CD4-positive, alpha-beta T cell treated with Interleukin-6 for 4 hours (primary cell): ENCODE measurements around the gene C20orf96.
"Not testable (repeated sequence)": the region's sequence is repeated elsewhere in the genome, so short reads cannot be mapped to it uniquely, and the experiment has no call there.

ENCODE experiments used
- DNase-seq: peaks from one replicate; pipeline ENCODE4 v3.0.0-alpha.2; 2020; ENCODE audit warnings: mixed read lengths

The C20orf96 gene, protein sequence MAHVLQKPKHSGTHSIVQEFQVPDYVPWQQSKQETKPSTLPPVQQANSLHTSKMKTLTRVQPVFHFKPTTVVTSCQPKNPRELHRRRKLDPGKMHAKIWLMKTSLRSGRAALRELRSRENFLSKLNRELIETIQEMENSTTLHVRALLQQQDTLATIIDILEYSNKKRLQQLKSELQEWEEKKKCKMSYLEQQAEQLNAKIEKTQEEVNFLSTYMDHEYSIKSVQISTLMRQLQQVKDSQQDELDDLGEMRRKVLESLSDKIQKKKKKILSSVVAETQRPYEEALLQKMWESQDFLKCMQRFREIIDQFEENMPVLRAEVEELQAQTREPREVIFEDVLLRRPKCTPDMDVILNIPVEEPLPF

DNA sequence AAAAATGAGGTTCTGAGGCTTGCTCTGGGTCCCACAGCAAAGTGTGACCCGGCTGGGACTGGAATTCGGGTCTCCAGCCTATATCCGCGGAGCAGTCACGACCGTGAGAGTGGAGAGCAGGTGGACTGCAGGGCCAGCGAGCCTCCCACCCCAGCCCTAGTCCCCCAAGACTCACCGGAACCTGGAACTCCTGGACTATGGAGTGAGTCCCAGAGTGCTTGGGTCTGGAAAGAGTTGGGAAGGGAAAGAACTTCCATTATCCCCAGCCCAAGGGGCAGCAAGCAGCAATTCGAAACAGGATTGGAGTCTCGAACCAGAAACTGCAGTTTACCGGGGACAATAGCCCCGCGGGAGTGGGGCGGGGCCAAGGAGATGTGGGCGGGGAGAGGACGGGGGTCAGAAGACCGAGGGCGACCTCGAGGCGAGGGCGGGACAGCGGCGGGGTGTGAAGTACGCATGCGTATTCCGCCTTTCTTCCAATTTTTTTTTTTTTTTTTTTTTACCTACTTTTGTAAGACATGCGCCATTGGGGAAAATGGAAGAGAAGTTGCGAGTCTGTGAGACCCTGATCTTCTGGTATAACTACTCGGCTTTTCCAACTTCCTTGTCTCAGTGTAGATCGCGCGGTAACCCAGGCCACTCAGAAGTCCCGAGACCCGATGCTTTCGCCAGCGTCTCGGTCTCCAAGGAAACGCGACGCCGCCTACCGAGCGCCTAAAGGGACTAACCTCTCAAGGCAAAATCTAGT is at the start of gene C20orf96:
TSS of gene C20orf96 (minus strand) at position 667 of the 748 bp plus-strand sequence. CDS start at position 527, 140 bp downstream.
- DNase-seq = peak; percentile 94

DNA sequence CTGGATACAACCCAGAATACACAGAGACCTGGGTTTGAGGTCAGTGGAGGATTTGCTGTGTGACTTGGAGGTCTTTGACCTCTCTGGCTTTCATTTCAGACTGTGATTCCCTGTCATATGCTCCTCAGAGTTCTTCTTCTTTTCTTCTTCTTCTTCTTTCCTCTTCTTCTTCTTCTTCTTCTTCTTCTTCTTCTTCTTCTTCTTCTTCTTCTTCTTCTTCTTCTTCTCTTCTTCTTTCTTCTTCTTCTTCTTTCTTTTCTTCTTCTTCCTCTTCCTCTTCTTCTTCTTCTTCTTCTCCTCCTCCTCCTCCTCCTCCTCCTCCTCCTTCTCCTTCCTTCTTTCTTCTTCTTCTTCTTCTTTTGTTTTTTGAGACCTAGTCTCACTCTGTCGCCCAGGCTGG is 45.5 kb upstream of the C20orf96 start:
- not testable (repeated sequence) for DNase-seq

DNA sequence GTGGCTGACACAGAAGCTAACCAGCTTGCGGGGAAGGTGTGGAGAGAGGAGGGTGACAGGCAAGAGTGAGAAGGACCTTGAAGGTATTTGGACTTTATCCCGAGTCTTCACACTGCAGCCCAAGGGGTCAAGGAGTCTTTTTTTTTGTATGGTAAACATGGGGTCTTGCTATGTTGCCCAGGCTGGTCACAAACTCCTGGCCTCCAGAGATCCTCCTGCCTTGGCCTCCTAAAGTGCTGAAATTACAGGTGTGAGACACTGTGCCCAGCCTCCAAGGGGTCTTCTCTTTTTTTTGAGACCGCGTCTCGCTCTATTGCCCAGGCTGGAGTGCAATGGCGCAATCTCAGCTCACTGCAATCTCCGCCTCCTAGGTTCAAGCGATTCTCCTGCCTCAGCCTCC is 44.0 kb upstream of the C20orf96 start:
- DNase-seq = no peak

DNA sequence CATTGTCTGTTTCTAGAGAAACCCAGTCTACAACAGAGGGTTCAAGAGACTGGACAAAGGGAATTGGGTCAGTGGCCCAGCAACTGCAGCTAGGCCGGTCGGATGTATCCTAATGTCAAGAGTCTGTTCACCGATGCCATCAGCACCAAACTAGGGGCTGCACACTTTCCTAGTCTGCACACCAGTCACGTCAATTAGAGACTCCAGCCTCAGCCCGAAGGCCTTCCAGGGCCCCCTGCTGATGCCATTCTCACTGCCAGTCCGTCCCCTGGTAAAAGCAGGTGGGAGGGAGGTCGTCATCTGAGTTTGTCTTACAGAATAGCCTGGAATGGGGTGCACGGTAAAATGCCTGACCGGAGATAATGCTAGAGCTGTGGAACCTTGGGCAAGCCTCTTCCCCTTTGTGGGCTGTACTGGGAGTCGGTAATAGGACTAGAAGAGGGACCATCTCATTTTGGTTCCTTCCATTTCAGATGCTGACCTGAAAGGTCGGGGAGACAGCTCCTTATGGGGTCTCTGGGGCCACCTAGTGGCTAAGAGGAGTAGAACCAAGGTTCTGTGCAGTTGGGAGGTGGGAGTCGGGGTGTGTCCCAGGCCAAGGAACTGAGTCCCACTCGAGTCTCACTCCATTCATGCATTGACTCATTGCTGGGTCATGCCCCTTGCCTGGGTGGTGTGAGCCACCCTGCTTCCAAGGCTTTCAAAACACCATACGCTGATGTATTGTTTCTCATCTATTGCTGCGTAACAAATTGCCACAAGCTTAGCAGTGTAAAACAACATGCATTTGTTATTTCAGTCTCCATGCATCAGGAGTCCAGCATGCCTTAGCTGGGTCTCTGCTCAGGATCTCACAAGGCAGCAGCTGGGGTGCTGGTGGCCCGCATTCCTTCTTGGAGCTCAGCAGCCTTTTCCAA is 39.9 kb upstream of the C20orf96 start:
- peak; percentile 67 for DNase-seq

DNA sequence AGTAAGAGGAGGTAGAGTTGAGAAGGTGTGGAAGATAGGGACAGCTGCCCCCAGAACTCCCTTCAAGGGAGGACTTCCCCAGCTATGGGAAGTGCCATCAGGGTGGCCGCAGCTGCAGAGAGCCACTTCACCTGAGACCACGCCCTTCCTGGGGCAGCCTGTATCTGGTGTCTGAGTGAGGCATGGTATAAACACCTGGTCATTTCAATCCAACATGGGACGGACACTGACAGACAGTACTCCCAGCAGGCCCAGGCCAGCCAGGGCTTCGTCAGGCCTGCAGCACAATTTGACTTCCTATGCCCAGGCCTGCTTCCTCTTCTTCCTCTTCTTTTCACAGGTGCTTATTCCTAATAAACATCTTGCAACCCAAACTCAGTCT is 39.3 kb upstream of the C20orf96 start:
- DNase-seq = no peak

DNA sequence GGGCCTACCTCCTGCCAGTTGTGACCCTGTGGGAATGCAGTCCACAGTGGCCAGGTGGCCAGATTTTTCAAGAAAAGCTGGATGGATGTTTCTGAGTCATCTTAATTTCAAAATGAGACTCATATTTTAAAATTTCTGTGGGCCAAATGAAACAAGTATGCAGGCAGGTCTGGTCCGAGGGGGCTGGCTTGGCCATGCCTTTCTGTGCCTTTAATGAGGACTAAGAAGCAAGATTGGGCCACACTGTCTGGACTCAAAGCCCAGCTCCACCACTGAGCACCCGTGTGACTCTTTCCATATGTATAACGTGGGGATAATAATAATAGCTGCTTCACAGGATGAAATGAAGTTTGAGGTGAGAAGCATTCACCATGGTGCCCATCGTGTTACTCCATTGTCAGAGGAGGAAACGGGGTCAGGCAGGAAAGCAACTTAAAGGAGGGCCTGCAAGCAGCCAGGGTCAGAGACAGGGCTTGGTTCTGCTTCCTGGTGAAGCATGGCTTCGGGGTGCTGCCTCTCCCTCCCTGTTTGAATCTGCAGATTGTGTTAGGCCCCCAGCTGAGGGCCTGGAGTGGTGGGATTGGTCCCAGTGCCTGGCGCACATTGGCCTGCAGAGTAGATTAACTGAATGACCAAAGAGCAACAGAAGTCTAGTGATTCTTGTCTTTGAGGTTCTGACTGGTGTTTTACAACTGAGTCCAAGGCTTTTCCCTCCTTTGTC is 38.6 kb upstream of the C20orf96 start:
- no peak for DNase-seq

DNA sequence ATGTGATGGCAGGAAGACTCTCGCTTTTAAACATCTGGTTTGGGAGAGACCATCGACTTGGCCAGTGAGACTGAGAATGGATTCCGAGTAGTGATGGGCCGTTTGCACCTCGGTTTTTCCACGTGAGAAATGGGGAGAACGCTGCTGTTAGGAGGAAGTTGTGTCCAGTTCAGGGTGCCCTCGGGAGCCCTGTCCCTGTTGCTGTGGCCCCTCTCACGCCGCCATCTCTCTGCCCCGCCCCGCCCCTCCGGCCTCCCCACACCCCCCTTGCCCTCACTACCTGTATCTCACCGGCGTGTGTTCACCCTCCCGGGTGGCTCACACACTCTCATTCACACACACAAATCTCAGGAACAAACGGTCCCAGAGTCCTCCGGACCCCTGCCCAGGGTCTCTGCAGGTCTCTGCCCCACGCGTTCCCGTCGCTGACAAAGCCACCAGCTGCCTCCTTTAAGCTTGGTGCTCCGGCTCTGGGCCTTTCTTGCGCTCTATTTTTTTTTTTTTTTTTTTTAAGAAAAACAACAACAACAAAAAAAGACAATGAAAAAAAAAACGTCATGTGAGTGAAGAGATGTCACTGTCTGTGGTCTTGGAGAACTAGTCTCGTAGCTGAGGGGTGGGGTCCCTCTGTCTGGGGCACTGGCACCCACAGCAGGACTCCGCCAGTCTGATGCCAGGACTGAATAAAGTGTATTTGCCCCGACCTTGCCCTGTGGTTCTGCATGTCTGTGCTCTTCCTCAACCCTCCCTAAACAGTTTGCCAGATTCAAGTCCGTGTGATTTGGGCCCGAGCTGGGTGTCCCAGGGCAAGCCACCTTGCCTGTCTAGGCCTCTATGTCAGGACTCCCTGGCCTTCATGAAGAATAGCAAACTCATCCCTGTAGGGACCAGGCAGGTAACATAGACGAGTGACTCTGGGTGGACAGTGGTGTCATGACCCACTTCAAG is 37.8 kb upstream of the C20orf96 start:
- DNase-seq = no peak

DNA sequence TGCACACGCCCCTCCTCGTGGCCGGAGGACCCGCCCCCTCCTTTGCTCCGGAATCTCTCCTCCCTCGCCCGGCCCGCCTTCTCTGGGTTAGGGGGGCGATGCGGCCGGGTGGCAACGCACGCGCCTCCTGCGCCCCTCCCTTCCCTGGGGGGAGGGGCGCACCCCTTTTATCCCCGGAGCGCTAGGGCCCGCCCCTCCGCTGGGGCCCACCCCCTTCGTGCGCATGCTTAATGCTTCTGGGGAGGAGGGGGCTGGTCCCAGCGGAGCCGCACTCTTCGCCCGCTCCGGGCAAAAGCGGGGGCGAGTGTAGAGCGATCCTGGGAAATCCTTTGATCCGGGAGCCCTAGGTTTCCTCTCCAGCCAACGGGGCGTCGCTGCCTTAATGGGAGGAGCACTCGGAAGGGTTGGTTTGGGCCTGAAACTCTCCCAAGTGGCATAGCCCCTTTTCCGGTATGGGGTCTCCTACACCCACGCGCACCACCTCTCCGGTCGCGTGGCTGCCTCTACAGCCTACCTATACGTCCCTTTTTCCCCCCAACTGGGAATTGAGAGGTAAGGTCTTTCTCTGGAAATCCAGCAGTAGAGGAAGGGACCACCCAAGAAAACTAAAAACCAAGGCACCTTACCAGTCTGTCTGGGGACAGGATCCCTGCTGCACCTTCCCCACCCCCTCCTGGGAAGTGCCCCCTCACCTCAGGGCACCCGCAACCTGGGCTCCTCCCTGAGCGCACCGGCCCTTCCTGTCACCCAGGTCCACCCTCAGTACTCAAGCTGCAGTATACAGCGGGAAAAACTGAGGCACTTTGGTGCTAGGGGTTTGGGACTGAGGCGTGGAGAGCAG is 36.9 kb upstream of the C20orf96 start:
- DNase-seq = peak; percentile 87

DNA sequence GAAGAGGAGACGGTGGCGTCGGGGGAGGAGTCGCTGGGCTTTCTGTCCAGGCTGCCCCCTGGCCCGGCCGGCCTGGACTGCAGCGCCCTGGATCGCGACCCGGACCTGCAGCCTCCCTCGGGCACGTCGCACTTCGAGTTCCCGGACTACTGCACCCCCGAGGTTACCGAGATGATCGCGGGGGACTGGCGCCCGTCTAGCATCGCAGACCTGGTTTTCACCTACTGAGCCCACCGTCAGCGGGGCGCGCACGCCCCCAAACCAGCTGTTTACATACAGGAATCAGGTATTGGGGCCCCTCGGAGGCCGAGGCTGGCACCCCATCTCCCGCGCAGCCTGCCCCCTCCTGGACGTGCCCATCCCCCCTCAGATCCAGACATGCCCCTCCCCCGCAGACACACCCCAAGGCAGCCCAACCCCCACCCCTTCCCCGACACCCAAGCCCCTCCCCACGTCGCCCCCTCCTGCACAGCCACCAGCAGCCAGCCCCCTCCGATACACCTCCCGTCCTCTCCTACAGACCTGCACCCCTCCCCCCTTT is 36.2 kb upstream of the C20orf96 start:
- DNase-seq = no peak

DNA sequence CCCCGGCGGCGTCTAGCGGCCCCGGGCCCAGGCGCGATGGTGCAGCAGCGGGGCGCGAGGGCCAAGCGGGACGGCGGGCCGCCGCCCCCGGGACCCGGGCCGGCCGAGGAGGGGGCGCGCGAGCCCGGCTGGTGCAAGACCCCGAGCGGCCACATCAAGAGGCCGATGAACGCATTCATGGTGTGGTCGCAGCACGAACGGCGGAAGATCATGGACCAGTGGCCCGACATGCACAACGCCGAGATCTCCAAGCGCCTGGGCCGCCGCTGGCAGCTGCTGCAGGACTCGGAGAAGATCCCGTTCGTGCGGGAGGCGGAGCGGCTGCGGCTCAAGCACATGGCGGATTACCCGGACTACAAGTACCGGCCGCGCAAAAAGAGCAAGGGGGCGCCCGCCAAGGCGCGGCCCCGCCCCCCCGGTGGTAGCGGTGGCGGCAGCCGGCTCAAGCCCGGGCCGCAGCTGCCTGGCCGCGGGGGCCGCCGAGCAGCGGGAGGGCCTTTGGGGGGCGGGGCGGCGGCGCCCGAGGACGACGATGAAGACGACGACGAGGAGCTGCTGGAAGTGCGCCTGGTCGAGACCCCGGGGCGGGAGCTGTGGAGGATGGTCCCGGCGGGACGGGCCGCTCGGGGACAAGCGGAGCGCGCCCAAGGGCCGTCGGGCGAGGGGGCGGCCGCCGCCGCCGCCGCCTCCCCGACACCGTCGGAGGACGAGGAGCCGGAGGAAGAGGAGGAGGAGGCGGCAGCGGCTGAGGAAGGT is 35.5 kb upstream of the C20orf96 start:
- DNase-seq = peak; percentile 61

DNA sequence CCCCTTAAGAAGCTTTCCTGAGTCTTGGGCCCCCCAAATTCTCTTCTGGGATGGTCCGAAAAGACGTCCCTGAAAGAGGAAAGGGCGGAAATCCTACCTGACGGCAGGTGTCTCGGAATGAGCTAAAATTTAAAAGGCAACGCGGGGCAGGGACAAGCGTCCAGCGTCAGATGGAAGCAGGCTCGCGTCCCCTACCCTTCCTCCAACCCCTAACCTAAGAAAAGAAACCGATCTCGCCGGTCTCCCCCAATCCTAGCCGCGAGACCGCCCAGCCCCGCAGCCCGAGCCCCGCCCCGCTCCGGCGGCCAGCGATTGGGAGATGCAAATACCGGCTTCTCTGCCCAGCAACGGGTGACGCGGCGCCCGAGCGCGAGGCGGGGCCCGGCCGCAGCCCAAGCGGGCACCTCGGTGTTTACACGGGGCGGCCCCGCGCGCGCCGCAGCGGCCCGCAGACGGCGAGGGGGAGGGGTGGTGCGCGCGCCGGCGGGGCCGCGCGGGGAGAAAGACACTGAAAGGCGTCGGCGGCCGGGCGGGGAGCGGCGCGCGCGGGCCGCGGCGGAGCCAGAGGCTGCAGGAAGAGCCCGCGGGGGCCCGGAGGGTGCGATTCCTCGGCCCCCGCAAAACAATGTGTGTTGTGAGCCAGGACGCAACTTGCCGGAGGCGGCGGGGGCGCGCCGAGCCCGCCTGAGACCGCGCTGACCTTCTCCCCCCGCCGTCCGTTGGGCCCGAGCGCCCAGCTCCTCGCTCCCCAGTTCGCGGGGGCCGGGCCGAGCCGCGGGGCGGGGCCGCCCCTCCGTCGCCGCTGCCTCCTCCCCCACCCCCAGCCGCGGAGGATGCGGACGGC is 34.7 kb upstream of the C20orf96 start, which contains the start of gene SOX12:
TSS of gene SOX12 (plus strand) at position 508 of the 844 bp plus-strand sequence. CDS start 373 bp downstream, outside the sequence.
- DNase-seq = peak; percentile 98

DNA sequence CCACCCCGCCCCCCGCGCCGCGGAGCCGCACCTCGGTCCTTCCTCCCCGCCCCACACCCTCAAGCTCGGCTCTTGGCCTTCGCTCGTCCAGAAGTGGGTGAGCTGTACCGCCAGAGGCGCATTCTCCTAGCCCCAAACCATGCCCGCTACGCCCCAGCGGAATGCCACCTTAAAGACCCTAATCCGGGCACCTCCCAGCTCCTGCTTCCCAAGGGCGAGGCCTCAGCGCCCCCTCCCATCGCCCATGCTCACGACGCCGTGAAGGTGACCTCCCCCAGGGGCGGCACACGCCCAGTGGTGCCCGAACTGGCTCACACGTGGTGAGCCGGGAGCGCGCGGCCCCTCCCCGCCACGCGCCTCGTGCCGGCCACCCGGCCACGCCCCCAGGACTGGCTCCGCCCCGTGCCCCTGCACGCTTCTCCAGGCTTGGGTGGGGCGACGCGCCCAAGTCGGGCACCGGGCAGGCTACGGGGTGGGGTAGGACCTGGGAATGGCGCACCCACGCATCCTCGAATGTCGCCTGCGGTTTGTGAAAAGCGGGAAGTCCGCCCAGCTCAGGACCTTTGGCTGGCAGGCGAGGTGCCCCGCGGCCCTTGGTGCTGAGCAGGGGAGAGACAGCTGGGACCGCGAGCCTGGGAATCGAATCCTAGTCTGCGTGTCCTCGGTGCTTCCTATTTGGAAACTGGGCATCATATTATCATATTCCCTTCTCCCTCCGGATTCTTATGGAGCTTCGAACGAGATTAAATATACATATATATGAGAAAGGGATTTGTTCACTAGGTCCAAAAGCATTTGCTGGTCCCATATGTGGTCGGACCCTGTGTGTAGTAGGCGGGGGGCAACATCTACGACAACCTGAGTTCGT is 33.9 kb upstream of the C20orf96 start:
- DNase-seq = peak; percentile 96

DNA sequence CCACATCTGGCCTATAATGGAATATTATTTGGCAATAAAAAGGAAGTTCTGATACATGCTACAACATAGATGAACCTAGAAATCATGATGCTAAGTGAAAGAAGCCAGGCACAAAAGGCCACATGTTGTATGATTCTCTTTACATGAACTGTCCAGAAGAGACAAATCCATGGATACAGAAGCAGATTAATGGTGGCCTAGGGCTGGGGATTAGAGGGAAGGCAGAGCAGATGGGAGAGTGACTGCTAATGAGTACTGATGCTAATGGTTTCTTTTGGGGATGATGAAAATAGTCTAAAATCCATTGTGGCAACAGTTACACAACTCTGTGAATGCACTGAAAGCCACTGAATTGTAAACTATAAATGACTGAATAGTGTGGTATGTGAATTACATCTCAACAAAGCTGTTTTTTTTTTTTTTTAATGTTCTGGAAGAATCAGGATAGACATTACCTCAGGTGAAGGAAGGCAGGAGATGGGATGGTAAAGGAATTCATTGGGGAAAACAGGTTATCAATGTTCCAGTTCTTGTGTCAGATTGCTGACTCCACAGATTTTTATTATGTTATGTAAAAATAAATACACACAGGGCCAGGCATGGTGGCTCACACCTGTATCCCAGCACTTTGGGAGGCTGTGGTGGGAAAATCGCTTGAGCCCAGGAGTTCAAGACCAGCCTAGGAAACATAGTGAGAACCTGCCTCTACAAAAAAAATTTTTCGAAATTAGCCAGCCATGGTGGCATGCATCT is 25.9 kb upstream of the C20orf96 start:
- no peak for DNase-seq

DNA sequence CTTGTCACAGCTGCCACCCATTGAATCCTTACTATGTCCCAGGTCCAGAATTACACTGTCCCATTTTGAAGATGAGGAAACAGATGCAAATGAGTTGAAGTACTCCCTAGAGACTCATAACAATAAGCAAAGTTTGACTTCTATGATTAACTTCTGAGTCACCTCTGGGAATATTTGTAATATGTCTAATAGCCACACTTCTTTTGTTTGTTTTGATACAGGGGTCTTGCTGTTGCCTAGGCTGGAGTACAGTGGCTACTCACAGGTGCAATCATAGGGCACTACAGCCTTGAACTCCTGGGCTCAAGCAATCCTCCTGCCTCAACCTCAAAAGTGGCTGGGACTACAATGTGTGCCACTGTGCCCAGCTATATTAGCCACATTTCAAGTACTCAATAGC is 23.4 kb upstream of the C20orf96 start:
- DNase-seq = no peak

DNA sequence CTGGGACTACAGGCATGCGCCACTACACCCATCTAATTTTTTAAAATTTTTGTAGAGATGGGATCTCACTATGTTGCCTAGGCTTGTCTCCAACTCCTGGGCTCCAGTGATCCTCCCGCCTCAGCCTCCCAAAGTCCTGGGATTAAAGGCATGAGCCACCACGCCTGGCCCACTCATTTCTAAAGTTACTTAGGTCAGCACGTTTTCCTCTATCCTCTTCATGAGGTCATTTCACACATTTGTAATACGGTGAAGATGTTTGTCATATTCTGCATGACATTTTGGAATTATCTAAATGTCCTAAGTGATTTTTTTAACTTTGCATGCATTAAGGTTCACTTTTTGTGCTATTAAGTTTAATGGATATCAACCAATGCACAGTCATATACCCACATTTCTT is 22.9 kb upstream of the C20orf96 start:
- DNase-seq = no peak

DNA sequence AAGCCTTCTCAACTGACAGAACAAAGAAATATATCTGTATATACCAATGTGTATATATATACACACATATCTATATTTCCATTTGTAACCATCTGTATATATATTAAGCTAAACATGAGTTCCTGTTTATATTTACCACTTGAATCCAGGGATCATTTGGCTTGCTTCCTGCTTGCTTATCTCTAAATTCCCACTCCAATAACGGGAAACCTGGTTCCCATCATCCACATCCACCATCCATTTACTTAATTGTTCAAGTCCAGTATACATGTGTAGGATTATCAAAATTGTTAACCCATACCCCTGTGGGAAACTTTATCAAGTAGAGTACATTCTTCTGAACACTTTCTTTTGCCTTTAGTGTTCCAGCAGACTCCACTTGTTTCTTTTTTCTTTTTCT is 22.3 kb upstream of the C20orf96 start:
- no peak for DNase-seq
